Measurements from ENCODE around the gene CFAP77. TPM values are rescaled to one million over a fixed set of nuclear protein-coding genes. Genes with fewer than 3 reads are reported as not detected.

CFAP77 gene
- total and polyA plus RNA-seq, 2 of the 4 experiments (the other 2 are of a cell fraction) = not detected

GRCh38 chr9:132592451-132592850 lies 182.4 kb downstream of the CFAP77 start:
- in situ Hi-C loops (cut with MboI; ENCODE audit: low sequenced_read_pairs) (no loop called here), dilution Hi-C loops (cut with HindIII; ENCODE audit: low sequenced_read_pairs, unreplicated experiment) (no loop called here), intact Hi-C loops (cut with micrococcal nuclease) (no loop called here)
- Histone ChIP-seq H4K91ac (ENCODE audit: insufficient read depth, low read depth, low read length) (no peak overlapping the region), H2AK5ac (ENCODE audit: low read depth, low read length) (no peak overlapping the region), H2BK15ac (ENCODE audit: low read depth, low read length) (no peak overlapping the region), H2BK5ac (ENCODE audit: low read depth, low read length, poor library complexity, severe bottlenecking) (no peak overlapping the region), H3K4me2 (ENCODE audit: low read depth, low read length) (no peak overlapping the region), H4K8ac (ENCODE audit: low read depth in 2 of 2, low read length in 2 of 2) (no peak overlapping the region), H3K23ac (ENCODE audit: low read depth, low read length) (no peak overlapping the region), H3K56ac (ENCODE audit: extremely low read depth, insufficient read depth, low read length) (no peak overlapping the region), H4K5ac (ENCODE audit: low read depth, low read length) (no peak overlapping the region), H3K9ac (ENCODE audit: low read depth, low read length) (no peak overlapping the region), H3K79me1 (ENCODE audit: low read depth in 1 of 2, low read length in 2 of 2) (no peaks in the 10 kb centered on the region), H3K27ac (ENCODE audit: insufficient read depth, low read length) (no peak overlapping the region), H2BK120ac (ENCODE audit: low read depth, low read length) (no peak overlapping the region), H3K14ac (replicated peaks; ENCODE audit: low read depth, low read length) (no peak overlapping the region), H2AFZ (replicated peaks; ENCODE audit: low read length, poor library complexity) (no peak overlapping the region), H3K4me1 (ENCODE audit: control insufficient read depth, insufficient read depth, low read length) (no peaks in the 10 kb centered on the region; the same call in 1 of the 2 replicates), H2AK9ac (replicated peaks; ENCODE audit: low read depth, low read length, poor library complexity) (no peak overlapping the region), H2BK20ac (ENCODE audit: low read depth, low read length) (no peak overlapping the region), H4K20me1 (ENCODE audit: insufficient read depth, low read length) (peaks cover 17% of the 10 kb centered on the region), H3K36me3 (ENCODE audit: control insufficient read depth, insufficient read depth, low read length) (peaks cover 6% of the 10 kb centered on the region), H3K27me3 (ENCODE audit: control insufficient read depth, insufficient read depth, low read length) (peaks cover 46% of the 10 kb centered on the region), H3K9me3 (ENCODE audit: control insufficient read depth, insufficient read depth, low read length) (no peaks in the 10 kb centered on the region), H3K4me3 (ENCODE audit: insufficient read depth, low read depth, low read length) (no peak overlapping the region), H3K18ac (ENCODE audit: low read depth, low read length) (no peak overlapping the region), H3K9me1 (ENCODE audit: insufficient read depth, low read length) (no peaks in the 10 kb centered on the region), H3K4ac (ENCODE audit: low read depth, low read length) (no peak overlapping the region)
- ATAC-seq (ENCODE audit: low read depth) (no peak), DNase-seq (no peak)
- TF ChIP-seq RFX5 (IDR thresholded peaks at IDR 0.05; ENCODE audit: low read depth, low read length) (no peak), RCOR1 (IDR thresholded peaks at IDR 0.05; ENCODE audit: insufficient replicate concordance, low read length) (no peak), ELK1 (IDR thresholded peaks at IDR 0.05; ENCODE audit: borderline replicate concordance, low read depth, low read length) (no peak), MAFK (IDR thresholded peaks at IDR 0.05; ENCODE audit: low read depth, low read length) (no peak), POLR2A (IDR thresholded peaks at IDR 0.05; ENCODE audit: low read depth, low read length) (no peak), CTCF (conservative IDR thresholded peaks at IDR 0.05; ENCODE audit: low read depth, low read length) (no peak), FOS (IDR thresholded peaks at IDR 0.05; ENCODE audit: low read depth, low read length) (no peak), MAZ (IDR thresholded peaks at IDR 0.05; ENCODE audit: borderline replicate concordance, low read depth, low read length) (no peak), CHD1 (IDR thresholded peaks at IDR 0.05; ENCODE audit: low read depth, low read length) (no peak)
- WGBS, 2 experiments (ENCODE audit: extremely low coverage in 2 of 2, insufficient read length in 1 of 2) = no CpG with 5 or more reads among the region's 8 CpGs
- POLR2A ChIA-PET (ENCODE audit: unreplicated experiment) = no interaction called here
- BruUV-seq (replicated peaks) = no TSS peak
- CTCF ChIA-PET = no interaction called here
